ENCODE data around the gene BAIAP2.
"Not testable (repeated sequence)": the region's sequence is repeated elsewhere in the genome, so short reads cannot be mapped to it uniquely, and the experiment has no call there.

Gene BAIAP2

DNA sequence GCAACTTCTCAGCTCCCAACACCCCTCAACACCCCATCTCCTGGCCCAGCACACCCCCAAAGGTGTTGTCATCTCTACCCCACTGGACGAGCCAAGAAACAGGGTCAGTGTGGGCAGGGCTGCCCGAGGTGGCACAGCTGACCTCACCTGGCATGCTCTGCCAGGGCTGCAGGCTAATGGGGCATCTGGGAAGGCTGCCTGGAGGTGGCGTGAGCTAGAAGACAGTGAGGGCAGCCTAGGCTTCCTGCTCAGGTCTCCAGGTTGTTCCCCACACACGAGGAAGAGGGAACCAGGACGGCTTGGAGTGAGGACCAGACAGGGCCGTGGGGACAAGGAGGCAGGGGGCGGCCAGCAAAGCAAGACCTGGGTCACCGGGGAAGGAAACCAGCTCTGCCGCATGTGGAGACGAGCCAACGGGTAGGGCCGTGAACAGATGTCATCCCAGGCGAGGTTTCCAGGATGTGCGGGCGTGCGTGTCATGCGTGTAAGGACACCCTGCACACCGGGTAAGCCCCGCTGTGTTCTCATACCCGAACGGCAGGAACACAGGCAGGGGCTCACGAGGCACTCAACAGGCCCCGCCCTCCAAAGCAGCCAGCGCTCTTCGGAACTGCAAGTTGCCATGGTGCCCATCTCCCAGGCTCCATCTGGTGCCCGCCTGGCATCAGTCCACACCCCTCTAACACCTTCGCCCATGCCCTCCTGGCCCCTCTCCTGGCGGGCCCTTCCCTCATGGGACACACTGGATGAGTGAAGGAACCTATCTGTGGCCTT, 100.7 kb downstream of the BAIAP2 start:
- in situ Hi-C loops (cut with MboI; ENCODE audit: low sequenced_read_pairs): no loop called here

DNA sequence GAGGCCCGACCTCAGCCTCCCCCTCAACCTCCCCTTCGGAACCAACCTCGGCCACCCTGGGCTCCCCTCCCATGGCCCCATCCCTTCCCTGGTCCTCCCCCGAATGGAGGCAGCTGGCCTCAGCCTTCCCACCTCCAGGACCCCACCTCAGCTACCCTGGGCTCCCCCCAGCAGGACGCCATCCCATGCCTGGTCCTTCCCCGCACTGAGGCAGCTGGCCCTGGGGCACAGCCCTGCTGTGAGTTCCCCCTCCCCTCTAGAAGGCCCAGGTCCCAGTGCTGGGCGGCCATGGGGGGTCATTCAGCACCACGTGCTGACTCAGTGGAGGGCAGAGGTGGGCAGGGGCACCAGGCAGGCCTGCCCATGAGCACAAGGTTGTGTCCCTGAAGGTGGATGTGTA, 101.4 kb downstream of the BAIAP2 start:
- in situ Hi-C loops (cut with MboI; ENCODE audit: low sequenced_read_pairs): no loop called here

DNA sequence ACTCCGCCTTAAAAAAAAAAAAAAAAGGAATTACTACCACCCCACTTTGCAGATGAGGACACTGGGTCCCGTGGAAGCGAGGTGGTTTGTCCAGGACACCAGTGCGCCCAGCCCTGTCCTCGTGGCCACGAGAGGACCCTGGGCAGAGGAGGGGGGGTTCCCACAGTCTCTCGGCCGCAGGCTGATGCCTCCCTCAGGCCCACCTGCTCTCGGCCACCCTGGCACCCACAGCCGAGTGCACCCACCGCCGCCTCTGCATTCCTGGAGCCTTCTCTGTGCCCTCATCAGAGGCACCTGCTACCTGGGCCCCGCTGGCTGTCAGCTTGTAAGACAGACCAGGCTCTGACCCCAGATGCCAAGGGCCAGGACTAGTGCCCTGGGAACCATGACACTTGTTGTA, 102.3 kb downstream of the BAIAP2 start:
- in situ Hi-C loops (cut with MboI; ENCODE audit: low sequenced_read_pairs): no loop called here

DNA sequence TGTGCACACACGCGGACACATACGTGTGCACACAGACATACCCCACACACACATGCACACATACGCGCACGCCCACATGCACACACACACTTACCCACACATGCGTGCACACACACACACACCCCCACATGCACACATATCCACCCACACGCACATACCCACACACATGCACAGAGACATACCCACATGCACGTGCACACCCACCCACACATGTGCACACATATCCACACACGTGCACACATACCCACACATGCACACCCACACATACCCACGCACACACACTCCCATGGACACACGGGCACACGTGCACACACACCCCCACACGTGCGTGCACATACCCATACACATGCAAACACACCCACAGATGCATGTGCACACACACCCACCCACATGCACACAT, 103.1 kb downstream of the BAIAP2 start:
- in situ Hi-C loops (cut with MboI; ENCODE audit: low sequenced_read_pairs): no loop called here

DNA sequence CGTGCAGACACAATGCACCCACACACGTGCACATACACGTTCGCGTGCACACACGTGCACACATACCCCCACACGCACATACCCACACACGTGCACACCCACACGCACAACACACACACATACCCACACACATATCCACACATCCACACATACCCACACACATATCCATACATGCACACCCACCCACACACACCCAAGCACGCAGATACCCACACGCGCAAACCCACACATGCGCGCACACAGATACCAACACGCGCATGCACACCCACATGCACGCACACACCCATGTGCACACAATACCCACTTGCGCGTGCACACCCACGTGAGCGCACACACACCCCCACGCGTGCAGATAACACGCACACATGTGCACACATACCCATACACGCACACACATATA, 103.5 kb downstream of the BAIAP2 start:
- in situ Hi-C loops (cut with MboI; ENCODE audit: low sequenced_read_pairs): no loop called here

DNA sequence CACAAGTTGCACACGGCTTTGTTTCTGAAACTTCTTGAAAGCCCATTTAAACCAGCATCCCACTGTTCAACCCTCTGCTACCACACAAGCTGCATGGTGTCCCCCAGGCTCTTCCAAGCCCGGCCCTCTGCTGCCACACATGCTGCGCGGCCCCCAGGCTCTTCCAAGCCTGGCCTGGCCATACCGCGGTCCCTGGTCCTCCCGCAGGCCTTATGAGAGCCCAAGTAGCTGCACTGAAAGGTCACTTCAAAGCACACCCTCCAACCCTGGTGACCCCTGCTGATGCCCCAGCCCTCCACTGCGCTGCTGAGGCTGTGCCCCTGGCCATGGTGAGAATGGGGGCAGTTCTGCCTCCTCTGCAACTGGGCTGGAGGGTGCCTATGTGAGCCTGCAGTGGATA, 104.5 kb downstream of the BAIAP2 start:
- in situ Hi-C loops (cut with MboI; ENCODE audit: low sequenced_read_pairs): no loop called here

DNA sequence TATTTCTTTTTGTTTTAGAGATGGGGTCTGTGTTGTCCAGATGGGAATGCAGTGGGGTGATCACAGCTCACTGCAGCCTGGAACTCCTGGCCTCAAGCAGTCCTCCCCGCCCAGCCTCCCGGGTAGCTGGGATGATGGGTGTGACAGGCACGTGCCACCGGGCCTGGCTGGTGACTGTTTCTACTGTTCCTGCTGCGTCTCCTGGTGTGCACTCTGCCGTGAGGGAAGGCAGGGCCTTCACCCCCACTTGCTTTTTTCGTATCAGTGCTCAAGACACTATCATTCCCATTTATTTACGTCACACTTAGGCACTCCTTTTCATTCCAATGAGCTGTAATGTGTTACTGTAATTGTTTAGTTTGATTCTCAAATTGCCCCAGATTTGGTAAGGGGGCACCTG, 105.1 kb downstream of the BAIAP2 start:
- in situ Hi-C loops (cut with MboI; ENCODE audit: low sequenced_read_pairs): no loop called here

DNA sequence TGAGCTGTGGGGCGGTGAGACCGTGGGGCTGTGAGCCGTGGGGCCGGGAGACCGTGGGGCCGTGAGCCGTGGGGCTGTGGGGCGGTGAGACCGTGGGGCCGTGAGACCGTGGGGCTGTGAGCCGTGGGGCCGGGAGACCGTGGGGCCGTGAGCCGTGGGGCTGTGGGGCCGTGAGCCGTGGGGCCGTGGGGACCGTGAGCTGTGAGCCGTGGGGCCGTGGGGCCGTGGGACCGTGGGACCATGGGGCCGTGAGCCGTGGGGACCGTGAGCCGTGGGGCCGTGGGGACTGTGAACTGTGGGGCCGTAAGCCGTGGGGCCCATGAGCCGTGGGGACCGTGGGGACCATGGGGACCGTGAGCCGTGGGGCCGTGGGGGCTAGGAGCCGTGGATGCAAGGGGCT, 105.7 kb downstream of the BAIAP2 start:
- in situ Hi-C loops (cut with MboI; ENCODE audit: low sequenced_read_pairs): no loop called here

DNA sequence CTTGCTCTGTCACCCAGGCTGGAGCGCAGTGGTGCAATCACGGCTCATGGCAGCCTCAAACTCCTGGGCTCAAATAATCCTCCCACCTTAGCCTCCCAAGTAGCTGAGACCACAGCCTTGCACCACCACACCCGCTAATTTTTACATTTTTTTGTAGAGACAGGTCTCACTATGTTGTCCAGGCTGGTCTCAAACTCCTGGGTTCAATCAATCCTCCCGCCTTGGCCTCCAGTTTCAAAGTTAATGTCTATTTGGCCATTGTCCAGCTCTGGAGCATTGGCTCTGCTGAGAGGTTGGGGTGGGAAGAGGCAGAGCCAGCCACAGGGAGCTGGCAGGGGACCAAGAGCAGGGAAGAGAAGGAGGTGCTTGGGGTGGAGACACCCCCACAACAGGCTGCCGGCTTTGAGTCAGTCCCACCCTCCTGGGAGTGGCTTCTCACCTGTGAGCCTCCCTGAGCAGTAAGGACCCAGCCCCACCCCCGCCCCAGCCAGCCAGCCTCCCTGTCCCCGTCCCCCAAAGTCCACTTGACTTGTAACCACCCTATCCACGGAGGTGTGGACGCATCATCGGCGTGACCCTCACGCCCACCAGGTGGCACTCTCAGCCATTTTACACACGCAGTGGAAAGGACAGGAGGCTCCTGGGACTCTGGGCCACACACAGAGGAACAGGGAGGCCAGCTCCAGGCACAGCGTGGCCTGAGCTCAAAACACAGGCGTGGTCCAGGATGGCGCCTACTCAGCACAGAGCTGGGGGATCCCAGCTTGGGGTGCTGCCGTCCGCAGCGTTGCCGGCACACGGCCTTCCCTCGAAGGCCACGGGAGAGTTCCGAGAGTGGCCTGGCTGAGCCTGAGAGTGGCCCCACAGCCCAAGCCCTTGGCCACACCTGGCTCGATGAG, 107.6 kb downstream of the BAIAP2 start:
- in situ Hi-C loops (cut with MboI; ENCODE audit: low sequenced_read_pairs): no loop called here

DNA sequence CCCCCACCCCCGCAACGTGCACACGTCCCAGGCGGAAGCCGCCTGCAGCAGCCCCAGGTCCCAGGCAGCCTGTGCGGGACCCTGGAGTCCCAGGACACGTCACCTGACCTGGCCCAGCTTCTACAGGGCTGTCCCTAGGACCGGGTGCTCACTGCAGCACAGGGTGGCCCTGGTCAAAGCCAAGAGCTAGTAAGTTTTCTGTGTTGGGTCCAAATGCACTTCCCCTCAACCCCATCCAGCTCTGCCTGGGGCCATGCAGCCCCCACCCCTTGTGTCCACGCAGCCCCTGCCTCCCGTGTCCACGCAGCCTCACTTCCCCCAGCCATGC, 108.2 kb downstream of the BAIAP2 start:
- in situ Hi-C loops (cut with MboI; ENCODE audit: low sequenced_read_pairs): no loop called here

DNA sequence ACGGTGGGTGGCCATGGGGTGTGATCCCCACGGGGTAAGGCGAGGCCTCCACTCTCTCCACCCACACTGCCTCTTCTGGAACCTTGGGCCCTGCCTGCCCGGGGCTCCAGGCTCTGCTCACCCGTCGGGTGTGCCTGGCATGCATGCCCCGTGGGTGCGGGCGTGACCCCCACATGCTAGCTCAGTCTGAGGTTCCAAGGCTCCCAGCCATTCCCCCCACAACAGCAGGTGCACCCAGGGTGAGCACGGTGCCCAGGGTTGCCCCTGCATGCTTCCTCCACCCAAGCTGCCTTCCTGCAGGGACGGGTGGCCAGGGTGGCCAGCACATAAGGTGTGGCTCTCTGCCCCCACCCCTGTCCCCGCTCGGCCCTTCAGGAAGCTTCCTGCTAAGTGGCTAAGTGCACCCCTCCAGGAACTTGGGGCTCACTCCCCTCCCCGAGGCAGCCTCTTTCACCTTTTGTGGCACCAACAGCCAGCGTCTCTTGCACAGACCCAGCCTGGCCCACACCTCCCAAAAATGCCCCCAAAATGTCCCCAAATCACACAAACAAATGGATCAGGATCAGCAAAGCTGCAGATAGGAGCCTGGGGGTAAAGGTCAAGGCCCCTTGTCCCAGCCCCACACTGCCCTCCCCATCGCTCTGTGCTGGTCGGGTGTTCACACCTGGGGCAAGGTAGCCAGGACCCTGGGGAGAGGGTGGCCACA, 108.9 kb downstream of the BAIAP2 start:
- in situ Hi-C loops (cut with MboI; ENCODE audit: low sequenced_read_pairs): no loop called here

DNA sequence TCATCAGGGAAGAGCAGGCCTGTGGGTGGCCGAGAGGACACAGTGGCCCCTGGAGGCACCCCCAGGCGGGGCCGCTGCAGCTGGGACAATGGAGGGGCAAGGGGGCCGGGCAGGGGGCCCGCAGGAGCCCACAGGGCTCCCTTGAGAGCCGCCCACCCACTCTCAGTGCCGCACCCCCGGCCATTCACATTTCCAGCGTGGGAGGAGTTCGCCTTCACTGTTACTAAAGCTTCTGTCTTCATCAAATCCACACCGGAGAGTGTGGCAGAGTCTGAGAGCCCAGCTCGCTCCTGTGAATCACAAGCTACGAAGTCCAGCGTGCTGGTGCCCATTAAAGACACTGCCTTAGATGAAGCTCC, 109.5 kb downstream of the BAIAP2 start:
- in situ Hi-C loops (cut with MboI; ENCODE audit: low sequenced_read_pairs): no loop called here

DNA sequence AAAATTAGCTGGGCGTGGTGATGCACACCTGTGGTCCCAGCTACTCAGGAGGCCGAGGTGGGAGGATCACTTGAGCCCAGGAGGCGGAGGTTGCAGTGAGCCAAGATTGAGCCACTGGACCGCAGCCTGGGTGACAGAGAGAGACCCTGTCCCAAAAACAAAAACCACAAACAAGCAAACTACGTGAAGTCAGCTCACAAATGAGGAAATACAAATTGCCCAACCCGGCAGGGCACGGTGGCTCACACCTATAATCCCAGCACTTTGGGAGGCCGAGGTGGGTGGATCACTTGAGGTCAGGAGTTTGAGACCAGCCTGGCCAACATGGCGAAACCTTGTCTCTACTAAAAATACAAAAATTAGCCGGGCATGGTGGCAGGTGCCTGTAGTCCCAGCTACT, 111.3 kb downstream of the BAIAP2 start:
- in situ Hi-C loops (cut with MboI; ENCODE audit: low sequenced_read_pairs): not testable (repeated sequence)

DNA sequence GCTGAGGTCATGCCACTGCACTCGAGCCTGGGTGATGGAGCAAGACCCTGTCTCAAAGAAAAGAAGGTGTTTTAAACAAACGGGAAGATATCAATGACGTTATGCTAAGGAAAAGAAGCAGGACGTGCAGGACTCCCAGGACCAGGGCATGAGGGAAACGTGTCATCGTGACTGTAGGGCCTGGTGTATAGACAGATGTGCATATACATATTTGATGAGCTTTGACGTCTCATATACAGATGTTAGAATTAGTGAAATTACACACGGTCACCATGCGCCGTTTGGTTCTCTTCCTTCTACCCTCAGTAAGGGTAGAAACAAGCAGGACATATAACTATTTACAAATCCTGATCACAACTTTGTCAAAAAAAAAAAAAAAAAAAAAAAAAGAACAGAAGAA, 112.8 kb downstream of the BAIAP2 start:
- in situ Hi-C loops (cut with MboI; ENCODE audit: low sequenced_read_pairs): no loop called here

DNA sequence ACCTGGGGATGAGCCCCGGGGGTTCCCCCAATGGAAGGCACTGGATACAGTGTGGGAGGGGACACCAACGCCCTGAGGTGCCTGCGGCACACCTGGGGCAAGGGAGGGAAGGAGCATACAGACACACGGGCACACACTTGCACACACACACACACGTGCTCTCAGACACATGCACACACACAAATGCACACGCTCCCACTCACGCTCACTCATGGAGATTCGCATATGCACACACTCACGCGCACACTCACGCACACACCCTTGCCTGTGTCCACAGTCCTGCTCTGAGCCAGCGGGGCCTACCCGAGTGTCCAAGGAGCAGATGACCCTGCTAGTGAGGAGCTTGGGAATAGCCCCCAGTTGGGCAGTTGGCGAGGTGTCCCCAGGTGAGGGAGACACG, 113.6 kb downstream of the BAIAP2 start:
- in situ Hi-C loops (cut with MboI; ENCODE audit: low sequenced_read_pairs): no loop called here

DNA sequence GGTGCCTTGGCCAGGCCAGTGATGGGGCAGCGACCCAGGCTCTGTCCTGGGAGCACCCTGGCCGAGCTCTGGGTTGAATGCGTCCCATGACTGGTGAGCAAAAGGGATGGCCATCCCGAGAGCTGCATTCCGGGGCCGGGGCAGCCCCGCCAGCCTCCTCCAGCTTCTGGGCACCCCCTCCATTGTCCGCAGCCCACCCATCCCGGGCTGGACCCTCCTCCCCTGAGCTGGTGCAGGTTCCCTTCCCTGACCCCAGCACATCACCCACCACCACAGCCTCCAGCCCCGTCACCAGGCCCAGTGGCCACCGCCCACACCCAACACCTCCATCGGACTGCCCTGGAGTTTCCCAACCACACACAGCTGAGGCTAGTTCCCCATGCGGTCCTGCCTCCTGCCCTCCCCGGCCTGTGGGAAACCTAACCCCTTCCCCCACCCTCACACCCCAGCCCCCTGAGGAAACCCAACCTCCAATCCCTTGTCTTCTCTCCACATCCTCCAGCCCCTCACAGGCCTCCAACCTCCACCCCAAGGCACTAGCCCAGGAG, 114.1 kb downstream of the BAIAP2 start:
- in situ Hi-C loops (cut with MboI; ENCODE audit: low sequenced_read_pairs): no loop called here

DNA sequence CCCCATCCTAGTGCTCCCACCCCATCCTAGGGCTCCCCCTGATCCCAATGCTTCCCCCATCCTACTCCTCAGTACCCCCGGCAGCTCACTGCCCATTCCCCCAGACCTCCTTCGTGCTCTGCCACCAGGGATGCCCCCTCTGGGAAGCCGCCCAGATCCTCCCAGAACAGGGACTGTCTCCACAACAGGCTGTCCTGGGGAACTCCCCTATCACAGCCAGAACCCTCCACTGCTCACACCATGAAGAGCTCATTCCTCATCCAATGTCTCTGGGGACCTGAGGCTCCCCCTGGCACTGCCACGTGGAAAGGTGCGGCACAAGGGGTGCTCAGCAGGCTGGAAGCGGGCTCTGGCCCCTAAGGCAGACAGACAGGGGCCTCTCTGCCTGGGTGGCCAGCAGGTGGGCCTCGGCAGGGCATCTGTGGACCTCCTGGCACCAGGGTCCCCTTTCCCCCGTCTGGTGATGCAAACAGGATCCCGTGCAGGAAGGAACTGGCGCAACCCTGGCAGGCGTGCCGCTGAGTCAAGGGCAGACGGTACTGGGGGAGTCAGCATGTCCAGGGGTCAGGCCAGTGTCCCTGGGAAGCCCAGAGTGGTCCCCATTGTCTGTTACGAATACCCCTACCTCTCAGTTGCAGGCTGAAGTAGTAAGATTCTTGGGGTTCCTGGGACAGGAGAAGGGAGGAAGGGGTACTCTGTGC, 115.6 kb downstream of the BAIAP2 start:
- in situ Hi-C loops (cut with MboI; ENCODE audit: low sequenced_read_pairs): no loop called here

DNA sequence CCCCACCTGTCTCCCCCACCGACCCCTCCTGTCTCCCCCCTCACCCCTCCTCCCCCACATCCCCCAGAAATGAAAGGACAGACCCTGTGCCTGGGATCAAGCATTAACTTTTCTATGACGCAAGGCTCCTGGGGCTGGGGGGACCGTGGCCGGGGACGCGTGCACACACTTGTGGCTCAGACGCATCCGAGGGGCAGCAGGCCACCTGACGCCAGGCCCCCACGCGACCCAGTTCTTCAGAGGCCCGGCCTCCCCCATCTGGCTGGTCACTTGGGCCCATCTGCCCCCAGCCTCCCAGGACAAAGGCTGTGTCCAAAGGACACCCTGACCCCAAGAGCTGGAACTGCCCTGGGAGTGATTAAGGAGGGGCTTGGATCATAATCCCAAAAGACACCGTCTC, 116.3 kb downstream of the BAIAP2 start:
- in situ Hi-C loops (cut with MboI; ENCODE audit: low sequenced_read_pairs): no loop called here

DNA sequence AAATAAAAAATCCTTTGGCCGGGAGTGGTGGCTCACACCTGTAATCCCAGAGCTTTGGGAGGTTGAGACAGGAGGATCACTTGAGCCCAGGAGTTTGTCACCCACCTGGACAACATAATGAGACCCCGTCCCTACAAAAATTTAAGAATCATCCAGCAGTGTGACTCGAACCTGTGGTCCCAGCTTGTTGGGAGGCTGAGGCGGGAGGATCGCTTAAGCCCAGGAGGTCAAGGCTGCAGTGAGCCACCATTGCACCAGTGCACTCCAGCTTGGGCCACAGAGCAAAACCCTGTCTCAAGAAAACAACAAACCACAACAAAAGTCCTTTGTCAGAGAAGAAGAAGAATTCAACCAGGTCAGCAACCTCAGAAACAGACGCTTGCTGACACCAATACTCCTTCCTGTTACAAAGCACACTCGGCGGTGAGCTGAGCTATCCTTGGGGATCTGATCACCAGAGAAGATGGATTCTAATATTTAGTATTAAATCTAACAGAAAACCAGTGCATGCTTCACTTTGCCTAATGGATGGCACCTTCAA, 117.4 kb downstream of the BAIAP2 start:
- in situ Hi-C loops (cut with MboI; ENCODE audit: low sequenced_read_pairs): no loop called here

DNA sequence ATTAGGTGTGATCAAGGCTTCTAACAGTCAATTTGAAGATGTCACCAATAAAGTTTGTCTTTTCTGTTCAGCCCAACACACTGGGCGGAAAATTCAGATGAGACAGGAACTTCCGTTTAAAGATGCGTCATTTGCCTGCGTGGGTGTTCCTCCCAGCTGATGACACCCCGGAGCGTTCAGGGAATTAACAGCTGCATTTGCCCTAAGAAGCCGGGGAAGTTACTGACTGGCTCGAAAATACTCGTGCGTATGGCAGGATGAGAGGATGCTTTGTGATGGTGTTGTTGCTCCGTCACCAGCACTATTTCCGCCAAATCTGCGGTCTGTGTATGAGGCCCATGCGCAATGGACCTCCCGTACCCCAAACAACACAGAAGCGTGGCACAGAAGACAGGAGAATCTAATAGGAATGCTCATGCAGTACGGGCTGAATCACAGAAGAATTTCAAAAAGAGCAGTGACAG, 118.4 kb downstream of the BAIAP2 start:
- in situ Hi-C loops (cut with MboI; ENCODE audit: low sequenced_read_pairs): no loop called here

DNA sequence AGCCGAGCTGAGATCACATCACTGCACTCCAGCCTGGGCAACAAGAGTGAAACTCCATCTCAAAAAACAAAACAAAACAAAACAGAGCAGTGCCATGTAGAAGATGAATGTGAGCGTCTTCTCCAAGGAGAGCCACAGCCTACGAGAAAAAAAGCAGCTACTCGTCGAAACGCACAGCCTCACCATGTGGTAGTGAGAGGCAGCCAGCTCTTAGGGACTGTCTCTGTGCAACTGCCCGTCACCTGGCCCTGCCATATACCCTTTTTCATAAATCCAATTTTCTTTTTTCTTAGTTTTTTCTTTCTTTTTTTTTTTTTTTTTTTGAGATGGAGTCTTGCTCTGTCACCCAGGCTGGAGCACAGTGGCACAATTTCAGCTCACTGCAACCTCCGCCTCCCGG, 119.1 kb downstream of the BAIAP2 start:
- in situ Hi-C loops (cut with MboI; ENCODE audit: low sequenced_read_pairs): not testable (repeated sequence)
